SIG-M5 treated with dmso at 0.1 percent for 504 hours (cell line): ENCODE data around the gene C19orf73.
"Not testable (repeated sequence)": the region's sequence is repeated elsewhere in the genome, so short reads cannot be mapped to it uniquely, and the experiment has no call there.

Experiments
- DNase-seq: peaks from one replicate; lab custom pipeline; 2025; ENCODE audit not compliant: unreplicated experiment; lab: John Stamatoyannopoulos, UW

C19orf73 gene

GRCh38 chr19:49148784-49149651, 30.1 kb upstream of the C19orf73 start:
- peak; percentile 91 for DNase-seq

- no peak for DNase-seq
Measured at GRCh38 chr19:49148044-49148682, 29.2 kb upstream of the C19orf73 start.

- not testable (repeated sequence) for DNase-seq
Measured at GRCh38 chr19:49146408-49146770, 27.4 kb upstream of the C19orf73 start.

GRCh38 chr19:49145573-49146407, 26.8 kb upstream of the C19orf73 start:
- peak; percentile 76 for DNase-seq

- peak; percentile 30 for DNase-seq
Measured at GRCh38 chr19:49142866-49143335, 24.0 kb upstream of the C19orf73 start.

GRCh38 chr19:49141352-49141751, 22.4 kb upstream of the C19orf73 start:
- no peak for DNase-seq

- DNase-seq = no peak
Measured at GRCh38 chr19:49140951-49141350, 22.0 kb upstream of the C19orf73 start.

GRCh38 chr19:49136771-49137171, 17.8 kb upstream of the C19orf73 start:
- no peak for DNase-seq

- DNase-seq = no peak
Measured at GRCh38 chr19:49135686-49136085, 16.7 kb upstream of the C19orf73 start.

- no peak for DNase-seq
Measured at GRCh38 chr19:49133621-49134454, 14.9 kb upstream of the C19orf73 start.

GRCh38 chr19:49132974-49133609, 14.1 kb upstream of the C19orf73 start:
- DNase-seq = no peak

GRCh38 chr19:49130325-49130724, 11.4 kb upstream of the C19orf73 start:
- DNase-seq = no peak

GRCh38 chr19:49129238-49129583, 10.3 kb upstream of the C19orf73 start:
- DNase-seq = no peak

GRCh38 chr19:49128545-49129237, 9.7 kb upstream of the C19orf73 start:
- no peak for DNase-seq

- peak; percentile 88 for DNase-seq
Measured at GRCh38 chr19:49127674-49128544, 9.0 kb upstream of the C19orf73 start.

GRCh38 chr19:49127225-49127624, 8.3 kb upstream of the C19orf73 start:
- not testable (repeated sequence) for DNase-seq

- DNase-seq = no peak
Measured at GRCh38 chr19:49126575-49126974, 7.6 kb upstream of the C19orf73 start.

GRCh38 chr19:49125025-49125731, 6.2 kb upstream of the C19orf73 start:
- peak; percentile 52 for DNase-seq
